Measurements from ENCODE around the gene SLC25A13.
"Not testable (repeated sequence)": the region's sequence is repeated elsewhere in the genome, so short reads cannot be mapped to it uniquely, and the experiment has no call there.

The SLC25A13 gene

GRCh38 chr7:96321031-96321657 lies 754 bp downstream of the SLC25A13 start:
- peak; percentile 85 for DNase-seq

- no peak for DNase-seq
These were observed 1.5 kb downstream of the SLC25A13 start for GRCh38 chr7:96320442-96320841.

- DNase-seq: no peak
These were observed 2.5 kb downstream of the SLC25A13 start for GRCh38 chr7:96319439-96319838.

- no peak for DNase-seq
These were observed 4.9 kb downstream of the SLC25A13 start for GRCh38 chr7:96316949-96317348.

GRCh38 chr7:96315125-96315512 lies 6.8 kb downstream of the SLC25A13 start:
- DNase-seq: no peak

GRCh38 chr7:96314402-96315124 lies 7.3 kb downstream of the SLC25A13 start:
- no peak for DNase-seq

- no peak for DNase-seq
These were observed 8.0 kb downstream of the SLC25A13 start for GRCh38 chr7:96313940-96314339.

- DNase-seq: no peak
These were observed 9.4 kb downstream of the SLC25A13 start for GRCh38 chr7:96312502-96312901.

- no peak for DNase-seq
These were observed 9.9 kb downstream of the SLC25A13 start for GRCh38 chr7:96311967-96312366.

GRCh38 chr7:96310110-96310509 lies 11.8 kb downstream of the SLC25A13 start:
- DNase-seq: no peak

GRCh38 chr7:96308950-96309263 lies 13.0 kb downstream of the SLC25A13 start:
- no peak for DNase-seq

GRCh38 chr7:96308253-96308949 lies 13.5 kb downstream of the SLC25A13 start:
- no peak for DNase-seq

GRCh38 chr7:96306385-96307125 lies 15.3 kb downstream of the SLC25A13 start:
- no peak for DNase-seq

- no peak for DNase-seq
These were observed 16.0 kb downstream of the SLC25A13 start for GRCh38 chr7:96305915-96306314.

GRCh38 chr7:96304573-96304972 lies 17.3 kb downstream of the SLC25A13 start:
- no peak for DNase-seq

GRCh38 chr7:96303686-96304443 lies 18.0 kb downstream of the SLC25A13 start:
- DNase-seq: no peak

GRCh38 chr7:96303105-96303685 lies 18.7 kb downstream of the SLC25A13 start:
- no peak for DNase-seq

- DNase-seq: no peak
These were observed 20.9 kb downstream of the SLC25A13 start for GRCh38 chr7:96300986-96301385.

- no peak for DNase-seq
These were observed 21.4 kb downstream of the SLC25A13 start for GRCh38 chr7:96300502-96300901.

GRCh38 chr7:96299496-96299895 lies 22.4 kb downstream of the SLC25A13 start:
- DNase-seq: no peak

GRCh38 chr7:96297876-96298275 lies 24.0 kb downstream of the SLC25A13 start:
- no peak for DNase-seq

- not testable (repeated sequence) for DNase-seq
These were observed 24.5 kb downstream of the SLC25A13 start for GRCh38 chr7:96297446-96297845.

All from activated effector memory CD4-positive, alpha-beta T cell treated with anti-CD3 and anti-CD28 coated beads, Interleukin-2, amount 50 U/mL, for 16 hours (primary cell).